NT2/D1 (cell line): ENCODE measurements around the gene MRPS5.

ENCODE experiments used
- SUZ12 ChIP-seq: IDR thresholded peaks from 2 replicates; pipeline ENCODE4 v1.6.1; 2011; ENCODE audit not compliant: insufficient read length, insufficient read depth; ENCODE audit errors: extremely low read depth
- YY1 ChIP-seq: IDR thresholded peaks from 2 replicates; pipeline ENCODE4 v1.6.1; 2011; ENCODE audit not compliant: insufficient read length, insufficient read depth
- ZNF274 ChIP-seq: IDR thresholded peaks from 2 replicates; pipeline ENCODE4 v1.6.1; 2011; ENCODE audit warnings: mild to moderate bottlenecking, low read depth, low read length

DNA sequence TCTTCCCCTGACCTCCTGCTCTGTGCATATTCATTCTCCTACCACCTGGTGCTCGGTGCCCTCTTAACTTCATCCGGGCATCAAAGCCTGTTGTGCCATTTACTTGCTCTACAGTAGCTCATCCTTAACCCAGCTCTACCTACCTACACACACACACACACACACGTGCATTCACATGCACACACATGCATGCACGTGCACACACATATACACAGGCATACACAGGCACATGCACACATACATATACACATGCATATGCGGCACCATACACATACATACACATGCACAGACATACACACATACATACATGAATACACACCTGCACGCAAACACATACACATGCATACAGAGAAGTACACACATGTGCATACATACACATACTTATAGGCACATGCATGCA, 81.6 kb downstream of the MRPS5 start:
- no peak for TF ChIP-seq ZNF274
- TF ChIP-seq SUZ12: no peak
- no peak for TF ChIP-seq YY1
